ENCODE data around the gene SLC13A5. TPM values are rescaled to one million over a fixed set of nuclear protein-coding genes. Genes with fewer than 3 reads are reported as not detected.

SLC13A5 gene
- total RNA-seq, 1 experiment from 2014 or later: not detected

- Histone ChIP-seq H3K4me1 (ENCODE audit: insufficient read depth, low read length) (peaks cover 21% of the 10 kb centered on the region), H3K79me2 (ENCODE audit: low read length) (no peaks in the 10 kb centered on the region), H3K4me3 (ENCODE audit: low read length) (no peak overlapping the region), H3K9me3 (ENCODE audit: low read length) (no peaks in the 10 kb centered on the region), H3K27ac (ENCODE audit: low read length) (peak overlapping the region; percentile 80), H4K20me1 (ENCODE audit: low read length) (no peaks in the 10 kb centered on the region), H3F3A (ENCODE audit: low read length, unreplicated experiment) (no peaks in the 10 kb centered on the region), H3K9ac (ENCODE audit: low read length) (no peak overlapping the region; the same call in 1 of the 2 replicates), H2AFZ (ENCODE audit: low read length) (no peak overlapping the region), H3K9me2 (replicated peaks; ENCODE audit: low read length) (no peaks in the 10 kb centered on the region), H3K36me3 (ENCODE audit: low read depth, low read length) (no peaks in the 10 kb centered on the region), H3K27me3 (ENCODE audit: low read length) (no peaks in the 10 kb centered on the region), H3K4me2 (ENCODE audit: low read length) (no peak overlapping the region)
- no peak for DNase-seq
- ChIA-PET POLR2A (ENCODE audit: unreplicated experiment) (no interaction called here), CTCF (no interaction called here)
- intact Hi-C loops (cut with micrococcal nuclease): no loop called here
- no peak for ATAC-seq
- no peak for TF ChIP-seq EZH2 (IDR thresholded peaks at IDR 0.05; ENCODE audit: low read length, unreplicated experiment)
- no peak for TF ChIP-seq CTCF (conservative IDR thresholded peaks at IDR 0.05; ENCODE audit: low read depth, low read length)
- TF ChIP-seq EZH2phosphoT487 (IDR thresholded peaks at IDR 0.05; ENCODE audit: borderline replicate concordance, low read length): no peak
- BruUV-seq (replicated peaks): no TSS peak
These were observed 40.4 kb upstream of the SLC13A5 start for GRCh38 chr17:6753546-6753945.

GRCh38 chr17:6753006-6753445, 39.9 kb upstream of the SLC13A5 start:
- H3K79me2 ChIP-seq (ENCODE audit: low read length): no peaks in the 10 kb centered on the region
- peak overlapping the region; percentile 52 for H2AFZ ChIP-seq (ENCODE audit: low read length)
- no peaks in the 10 kb centered on the region for H3K27me3 ChIP-seq (ENCODE audit: low read length)
- H3K4me1 ChIP-seq (ENCODE audit: insufficient read depth, low read length): peaks cover 21% of the 10 kb centered on the region
- peak overlapping the region; percentile 80 for H3K27ac ChIP-seq (ENCODE audit: low read length)
- no peak for TF ChIP-seq CTCF (conservative IDR thresholded peaks at IDR 0.05; ENCODE audit: low read depth, low read length)
- no peak for TF ChIP-seq EZH2 (IDR thresholded peaks at IDR 0.05; ENCODE audit: low read length, unreplicated experiment)
- TF ChIP-seq EZH2phosphoT487 (IDR thresholded peaks at IDR 0.05; ENCODE audit: borderline replicate concordance, low read length): no peak
- H3K9me2 ChIP-seq (replicated peaks; ENCODE audit: low read length): no peaks in the 10 kb centered on the region
- H3K9me3 ChIP-seq (ENCODE audit: low read length): no peaks in the 10 kb centered on the region
- no peaks in the 10 kb centered on the region for H3F3A ChIP-seq (ENCODE audit: low read length, unreplicated experiment)
- POLR2A ChIA-PET (ENCODE audit: unreplicated experiment): no interaction called here
- H3K9ac ChIP-seq (ENCODE audit: low read length): peak overlapping the region; percentile 32; the same call in 1 of the 2 replicates
- ATAC-seq (peak; percentile 75), DNase-seq (peak; percentile 44)
- no peaks in the 10 kb centered on the region for H3K36me3 ChIP-seq (ENCODE audit: low read depth, low read length)
- H3K4me2 ChIP-seq (ENCODE audit: low read length): peak overlapping the region; percentile 52
- BruUV-seq (replicated peaks): no TSS peak
- H4K20me1 ChIP-seq (ENCODE audit: low read length): no peaks in the 10 kb centered on the region
- intact Hi-C loops (cut with micrococcal nuclease): no loop called here
- no peak overlapping the region for H3K4me3 ChIP-seq (ENCODE audit: low read length)
- CTCF ChIA-PET: no interaction called here

- Histone ChIP-seq H4K20me1 (ENCODE audit: low read length) (no peaks in the 10 kb centered on the region), H2AFZ (ENCODE audit: low read length) (peak overlapping the region; percentile 52), H3K4me2 (ENCODE audit: low read length) (peak overlapping the region; percentile 52), H3F3A (ENCODE audit: low read length, unreplicated experiment) (no peaks in the 10 kb centered on the region), H3K36me3 (ENCODE audit: low read depth, low read length) (no peaks in the 10 kb centered on the region), H3K9me3 (ENCODE audit: low read length) (no peaks in the 10 kb centered on the region), H3K27me3 (ENCODE audit: low read length) (no peaks in the 10 kb centered on the region), H3K4me1 (ENCODE audit: insufficient read depth, low read length) (peaks cover 21% of the 10 kb centered on the region), H3K9ac (ENCODE audit: low read length) (peak overlapping the region; percentile 32; the same call in 1 of the 2 replicates), H3K9me2 (replicated peaks; ENCODE audit: low read length) (no peaks in the 10 kb centered on the region), H3K4me3 (ENCODE audit: low read length) (no peak overlapping the region), H3K79me2 (ENCODE audit: low read length) (no peaks in the 10 kb centered on the region), H3K27ac (ENCODE audit: low read length) (peak overlapping the region; percentile 80)
- ChIA-PET CTCF (no interaction called here), POLR2A (ENCODE audit: unreplicated experiment) (no interaction called here)
- ATAC-seq (peak; percentile 73), DNase-seq (peak; percentile 75)
- intact Hi-C loops (cut with micrococcal nuclease): no loop called here
- no peak for TF ChIP-seq EZH2phosphoT487 (IDR thresholded peaks at IDR 0.05; ENCODE audit: borderline replicate concordance, low read length)
- no peak for TF ChIP-seq EZH2 (IDR thresholded peaks at IDR 0.05; ENCODE audit: low read length, unreplicated experiment)
- TF ChIP-seq CTCF (conservative IDR thresholded peaks at IDR 0.05; ENCODE audit: low read depth, low read length): no peak
- no TSS peak for BruUV-seq (replicated peaks)
These were observed 39.1 kb upstream of the SLC13A5 start for GRCh38 chr17:6752068-6752909.

Data from PC-3 (cell line).